HepG2 (cell line): Measurements from ENCODE around the gene GSTK1. TPM values are rescaled to one million over a fixed set of nuclear protein-coding genes. Genes with fewer than 3 reads are reported as not detected.

Experiments
- ATAC-seq: fragments of 200-7000 bp; cut with Tn5 transposase; 3 replicates; pipeline ENCODE4 v1.9.1; 2020; ENCODE audit warnings: mild to moderate bottlenecking, moderate library complexity
- BruUV-seq: library from RNA; stranded (reverse); fragments of 400-500 nt; replicated peaks from 2 replicates; lab custom pipeline; 2021; lab: Mats Ljungman, UMichigan
- CTCF ChIA-PET: fragments of 300-600 bp; formaldehyde crosslinking; extraction: SDS; loops from one replicate; lab custom pipeline; 2021; ENCODE audit warnings: low total read pairs, inconsistent platforms, low intra/inter-chr PET ratio; lab: Yijun Ruan, JAX
- POLR2A ChIA-PET: fragments of 350-600 bp; sonication (Branson Sonifier 250); formaldehyde crosslinking; loops from one replicate; lab custom pipeline; 2020; ENCODE audit warnings: antibody characterized with exemption, inconsistent platforms; lab: Yijun Ruan, JAX
- DNase-seq: peaks from one replicate; pipeline ENCODE4 v3.0.0-alpha.2; 2015; ENCODE audit warnings: low spot score
- FAIRE-seq: peaks from 3 replicates; lab custom pipeline; 2011; peaks lifted over from hg19 to GRCh38; lab: Jason Lieb, UNC
- H2AFZ ChIP-seq: one replicate; pipeline ENCODE4 v1.6.1; 2011; ENCODE audit warnings: low read length, inconsistent platforms
- H3K27ac ChIP-seq: fragments of 300-600 bp; 3 replicates; pipeline ENCODE4 v1.8.0; 2011; ENCODE audit warnings: mixed run types, mild to moderate bottlenecking, mixed read lengths, low read length, inconsistent platforms; ENCODE audit not compliant: insufficient read depth; ENCODE audit errors: extremely low read length
- H3K27me3 ChIP-seq, 2 experiments: fragments of 200-600 bp in 1 of 2; 2 replicates in 1 of 2; 3 replicates in 1 of 2; pipeline versions ENCODE4 v1.6.0 to v1.8.0; 2011; ENCODE audit warnings: low read length in 2 of 2, mild to moderate bottlenecking in 2 of 2, moderate library complexity in 2 of 2, inconsistent platforms in 1 of 2; ENCODE audit not compliant: insufficient read depth in 2 of 2, control insufficient read depth in 1 of 2
- H3K36me3 ChIP-seq, 2 experiments: fragments of 200-600 bp in 1 of 2; replicated peaks in 1 of 2; 2 replicates in 1 of 2; 3 replicates in 1 of 2; pipeline versions ENCODE4 v1.5.1 to v1.8.0; 2011; ENCODE audit warnings: low read length in 2 of 2, inconsistent platforms in 1 of 2; ENCODE audit not compliant: insufficient read depth in 2 of 2, control insufficient read depth in 1 of 2
- H3K4me1 ChIP-seq: 2 replicates; pipeline ENCODE4 v1.5.1; 2012; ENCODE audit warnings: low read length, inconsistent platforms; ENCODE audit not compliant: insufficient read depth
- H3K4me2 ChIP-seq: 2 replicates; pipeline ENCODE4 v1.6.0; 2011; ENCODE audit warnings: low read depth, low read length, inconsistent platforms
- H3K4me3 ChIP-seq, 3 experiments: fragments of 200-600 bp in 1 of 3; sonication (generic), shearing (Covaris generic) in 1 of 3; replicated peaks in 1 of 3; 2 replicates each; pipeline ENCODE4 v1.5.1; 2011 to 2016; ENCODE audit warnings: low read length in 3 of 3, inconsistent platforms in 2 of 3, low read depth in 2 of 3, mild to moderate bottlenecking in 2 of 3, control low read depth in 1 of 3, mixed read lengths in 1 of 3; ENCODE audit not compliant: insufficient read depth in 1 of 3
- H3K79me2 ChIP-seq: one replicate; pipeline ENCODE4 v1.6.1; 2011; ENCODE audit warnings: low read length, inconsistent platforms; ENCODE audit not compliant: insufficient read depth
- H3K9ac ChIP-seq: 2 replicates; pipeline ENCODE4 v1.6.0; 2011; ENCODE audit warnings: mild to moderate bottlenecking, low read depth, low read length, inconsistent platforms; ENCODE audit not compliant: insufficient read depth
- H3K9me3 ChIP-seq: 2 replicates; pipeline ENCODE4 v1.5.1; 2012; ENCODE audit warnings: mild to moderate bottlenecking, low read length
- H4K20me1 ChIP-seq: 2 replicates; pipeline ENCODE4 v1.6.0; 2011; ENCODE audit warnings: inconsistent platforms, mild to moderate bottlenecking, low read length, moderate library complexity; ENCODE audit not compliant: insufficient read depth
- ARHGAP35 ChIP-seq: sonication (generic); formaldehyde crosslinking; IDR thresholded peaks from 2 replicates; pipeline ENCODE4 v1.9.0; 2022; ENCODE audit warnings: mild to moderate bottlenecking, inconsistent platforms, moderate library complexity, missing genetic modification reagents, borderline replicate concordance
- FOXJ3 ChIP-seq: sonication (generic); formaldehyde crosslinking; IDR thresholded peaks from 2 replicates; pipeline ENCODE4 v1.4.0; 2020; ENCODE audit warnings: missing genetic modification reagents, mild to moderate bottlenecking, borderline replicate concordance
- HNRNPUL1 ChIP-seq: fragments of 200-400 bp; formaldehyde crosslinking; IDR thresholded peaks from 2 replicates; pipeline ENCODE4 v1.6.1; 2017; ENCODE audit warnings: low read depth, mild to moderate bottlenecking, low read length, moderate library complexity
- IKZF1 ChIP-seq: fragments of 450-650 bp; IDR thresholded peaks from 2 replicates; pipeline ENCODE4 v1.7.1; 2016
- U2AF1 ChIP-seq: fragments of 200-400 bp; formaldehyde crosslinking; optimal IDR thresholded peaks from 2 replicates; pipeline ENCODE3; 2017; ENCODE audit warnings: mild to moderate bottlenecking, low read depth, low read length
- XBP1 ChIP-seq: sonication (generic); formaldehyde crosslinking; IDR thresholded peaks from 2 replicates; pipeline ENCODE4 v1.5.0; 2020; ENCODE audit warnings: missing genetic modification reagents
- ZBTB8A ChIP-seq: sonication (generic); formaldehyde crosslinking; IDR thresholded peaks from 2 replicates; pipeline ENCODE4 v1.4.0; 2020; ENCODE audit warnings: mild to moderate bottlenecking, low read depth, missing genetic modification reagents, borderline replicate concordance
- ZFP1 ChIP-seq: IDR thresholded peaks from 2 replicates; pipeline ENCODE4 v1.6.1; 2016
- ZNF569 ChIP-seq: sonication (generic); formaldehyde crosslinking; IDR thresholded peaks from 2 replicates; pipeline ENCODE4 v1.5.0; 2020; ENCODE audit warnings: mild to moderate bottlenecking, missing genetic modification reagents, moderate library complexity, borderline replicate concordance
- ZNF619 ChIP-seq: sonication (generic); formaldehyde crosslinking; IDR thresholded peaks from 2 replicates; pipeline ENCODE4 v1.4.0; 2020; ENCODE audit warnings: mild to moderate bottlenecking, missing genetic modification reagents
- in situ Hi-C: cut with HindIII; loops from 2 replicates; pipeline ENCODE4 v1.10.0; 2017; ENCODE audit warnings: low pct_unique_long_range_greater_than_20kb; ENCODE audit not compliant: extremely low pct_ligation_motif_present
- intact Hi-C: fragments of 100-400 bp; cut with micrococcal nuclease; formaldehyde crosslinking; loops from one replicate; pipeline ENCODE4 v1.10.0; 2022; ENCODE audit not compliant: unreplicated experiment
- polyA plus RNA-seq, 8 experiments: library from polyadenylated mRNA; depleted of rRNA in 3 of 8; stranded (reverse) in 7 of 8; unstranded in 1 of 8; fragments of >200 nt; fragmentation: Illumina TruSeq in 4 of 8; extraction: Trizol in 4 of 8; gene quantifications; 2 replicates each; pipeline versions ENCODE4 v1.2.1 to v1.2.3, GENCODE V29; 2011 to 2016; ENCODE audit warnings: low read depth in 4 of 8, missing spikeins in 1 of 8, mixed read lengths in 1 of 8; ENCODE audit not compliant: insufficient read depth in 1 of 8
- total RNA-seq, 5 experiments: library from RNA; depleted of rRNA; stranded (reverse); fragments of >200 nt; fragmentation: Illumina TruSeq; extraction: Trizol; gene quantifications; 2 replicates each; pipeline ENCODE4 v1.2.3, GENCODE V29; 2016; ENCODE audit warnings: low read depth in 1 of 5
- TF ChIP-seq, protein P1 (sequence below): sonication (generic); formaldehyde crosslinking; IDR thresholded peaks from 2 replicates; pipeline ENCODE4 v1.9.0; 2021; ENCODE audit warnings: missing genetic modification reagents, borderline replicate concordance
- TF ChIP-seq, protein P2 (sequence below): IDR thresholded peaks from 2 replicates; pipeline ENCODE4 v1.6.1; 2016; ENCODE audit warnings: low read depth, control low read depth
- TF ChIP-seq, protein P3 (sequence below): sonication (generic); formaldehyde crosslinking; IDR thresholded peaks from 2 replicates; pipeline ENCODE4 v1.8.1; 2023; ENCODE audit warnings: mild to moderate bottlenecking, moderate library complexity, missing genetic modification reagents
- TF ChIP-seq, protein P4 (sequence below): IDR thresholded peaks from 2 replicates; pipeline ENCODE4 v1.6.1; 2018; ENCODE audit warnings: missing genetic modification reagents

Gene GSTK1
- total and polyA plus RNA-seq, 2 of the 13 experiments (the other 11 are each of a cell fraction or from before 2014, with no cell fraction given), result 64.6 to 92.1 TPM

DNA sequence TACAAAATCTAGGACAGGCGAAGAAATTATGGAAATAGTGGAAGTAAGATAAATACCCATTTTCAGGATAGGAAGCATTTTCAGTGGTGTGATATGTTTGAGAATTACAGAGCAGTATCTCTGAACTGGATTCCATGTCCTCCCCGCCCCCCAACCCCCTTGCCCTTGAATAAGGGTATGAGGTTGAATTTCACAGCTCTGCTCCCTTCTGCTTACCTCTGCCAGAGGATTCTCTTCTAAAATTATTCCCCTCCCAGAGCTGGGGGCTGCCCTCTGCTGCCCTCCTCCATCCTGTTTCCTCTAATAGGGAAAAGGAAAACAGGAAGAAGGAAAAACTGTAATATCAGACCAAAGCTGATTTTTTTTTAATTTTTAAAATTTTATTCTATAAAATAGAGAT lies 45.4 kb downstream of the GSTK1 start (continued):
- TF ChIP-seq ARHGAP35 (no peak), XBP1 (CRISPR knock-in tag) (no peak), ZNF569 (CRISPR knock-in tag) (no peak), ZFP1 (CRISPR knock-in tag) (no peak), FOXJ3 (no peak), ZBTB8A (CRISPR knock-in tag) (no peak), HNRNPUL1 (no peak)
- TF ChIP-seq, protein P1, sequence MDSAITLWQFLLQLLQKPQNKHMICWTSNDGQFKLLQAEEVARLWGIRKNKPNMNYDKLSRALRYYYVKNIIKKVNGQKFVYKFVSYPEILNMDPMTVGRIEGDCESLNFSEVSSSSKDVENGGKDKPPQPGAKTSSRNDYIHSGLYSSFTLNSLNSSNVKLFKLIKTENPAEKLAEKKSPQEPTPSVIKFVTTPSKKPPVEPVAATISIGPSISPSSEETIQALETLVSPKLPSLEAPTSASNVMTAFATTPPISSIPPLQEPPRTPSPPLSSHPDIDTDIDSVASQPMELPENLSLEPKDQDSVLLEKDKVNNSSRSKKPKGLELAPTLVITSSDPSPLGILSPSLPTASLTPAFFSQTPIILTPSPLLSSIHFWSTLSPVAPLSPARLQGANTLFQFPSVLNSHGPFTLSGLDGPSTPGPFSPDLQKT (CRISPR knock-in tag), result no peak
- TF ChIP-seq, protein P2, sequence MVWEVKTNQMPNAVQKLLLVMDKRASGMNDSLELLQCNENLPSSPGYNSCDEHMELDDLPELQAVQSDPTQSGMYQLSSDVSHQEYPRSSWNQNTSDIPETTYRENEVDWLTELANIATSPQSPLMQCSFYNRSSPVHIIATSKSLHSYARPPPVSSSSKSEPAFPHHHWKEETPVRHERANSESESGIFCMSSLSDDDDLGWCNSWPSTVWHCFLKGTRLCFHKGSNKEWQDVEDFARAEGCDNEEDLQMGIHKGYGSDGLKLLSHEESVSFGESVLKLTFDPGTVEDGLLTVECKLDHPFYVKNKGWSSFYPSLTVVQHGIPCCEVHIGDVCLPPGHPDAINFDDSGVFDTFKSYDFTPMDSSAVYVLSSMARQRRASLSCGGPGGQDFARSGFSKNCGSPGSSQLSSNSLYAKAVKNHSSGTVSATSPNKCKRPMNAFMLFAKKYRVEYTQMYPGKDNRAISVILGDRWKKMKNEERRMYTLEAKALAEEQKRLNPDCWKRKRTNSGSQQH (CRISPR knock-in tag), result no peak
- TF ChIP-seq, protein P3, sequence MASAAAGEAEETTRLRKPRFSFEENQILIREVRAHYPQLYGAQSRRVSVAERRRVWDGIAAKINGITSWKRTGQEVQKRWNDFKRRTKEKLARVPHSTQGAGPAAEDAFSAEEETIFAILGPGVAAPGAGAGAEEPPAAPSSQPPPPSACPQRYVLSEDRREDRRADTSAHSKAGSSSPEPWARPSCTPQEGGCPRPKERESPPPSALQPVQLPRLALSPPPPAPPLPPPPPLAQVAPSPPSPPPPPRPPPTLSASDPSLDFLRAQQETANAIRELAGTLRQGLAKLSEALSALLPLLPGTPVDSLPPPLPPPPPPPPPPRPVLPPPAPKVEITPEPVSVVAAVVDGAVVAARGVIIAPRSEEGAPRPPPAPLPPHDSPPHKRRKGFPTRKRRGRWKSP (CRISPR knock-in tag), result no peak

DNA sequence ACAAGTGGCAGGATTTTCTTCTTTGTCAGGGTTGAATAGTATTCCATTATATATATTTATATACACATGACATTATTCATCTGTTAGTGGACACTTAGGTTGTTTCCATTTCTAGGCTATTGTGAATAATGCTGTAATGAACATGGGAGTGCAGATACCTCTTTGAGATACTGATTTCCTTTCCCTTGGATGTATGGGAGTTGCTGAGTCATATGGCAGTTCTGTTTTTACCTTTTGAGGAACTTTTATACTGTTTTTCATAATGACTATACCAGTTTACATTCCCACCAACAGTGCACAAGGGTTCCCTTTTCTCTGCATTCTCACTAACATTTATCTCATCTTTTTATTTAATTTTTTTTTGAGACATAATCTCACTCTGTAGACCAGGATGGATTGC lies 50.9 kb downstream of the GSTK1 start:
- Histone ChIP-seq H4K20me1 (no peaks in the 10 kb centered on the region), H3K27ac (no peak overlapping the region), H2AFZ (no peak overlapping the region), H3K9me3 (no peaks in the 10 kb centered on the region), H3K4me2 (no peak overlapping the region), H3K4me3 (no peak overlapping the region), H3K9ac (no peak overlapping the region), H3K27me3 (no peaks in the 10 kb centered on the region), H3K36me3 (no peaks in the 10 kb centered on the region), H3K79me2 (no peaks in the 10 kb centered on the region), H3K4me1 (peaks cover 11% of the 10 kb centered on the region)
- CTCF ChIA-PET, result no interaction called here
- FAIRE-seq, result no peak
- TF ChIP-seq IKZF1 (no peak), U2AF1 (no peak), ZNF619 (CRISPR knock-in tag) (no peak), XBP1 (CRISPR knock-in tag) (no peak)
- TF ChIP-seq, protein P4, sequence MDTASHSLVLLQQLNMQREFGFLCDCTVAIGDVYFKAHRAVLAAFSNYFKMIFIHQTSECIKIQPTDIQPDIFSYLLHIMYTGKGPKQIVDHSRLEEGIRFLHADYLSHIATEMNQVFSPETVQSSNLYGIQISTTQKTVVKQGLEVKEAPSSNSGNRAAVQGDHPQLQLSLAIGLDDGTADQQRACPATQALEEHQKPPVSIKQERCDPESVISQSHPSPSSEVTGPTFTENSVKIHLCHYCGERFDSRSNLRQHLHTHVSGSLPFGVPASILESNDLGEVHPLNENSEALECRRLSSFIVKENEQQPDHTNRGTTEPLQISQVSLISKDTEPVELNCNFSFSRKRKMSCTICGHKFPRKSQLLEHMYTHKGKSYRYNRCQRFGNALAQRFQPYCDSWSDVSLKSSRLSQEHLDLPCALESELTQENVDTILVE (CRISPR knock-in tag), result no peak
- POLR2A ChIA-PET, result no interaction called here
- no peak for DNase-seq
- in situ Hi-C loops, result no loop called here
- BruUV-seq, result no TSS peak
- no peak for ATAC-seq
- intact Hi-C loops, result no loop called here
